H1 (cell line): ENCODE results near the gene CENPW. TPM values are rescaled to one million over a fixed set of nuclear protein-coding genes. Genes with fewer than 3 reads are reported as not detected.

ENCODE experiments used
- CTCF ChIA-PET: fragments of 300-600 bp; sonication (Branson Sonifier 250); formaldehyde crosslinking; loops from one replicate; lab custom pipeline; 2021; ENCODE audit not compliant: partially characterized antibody; lab: Charles Lee
- POLR2A ChIA-PET: fragments of 300-600 bp; sonication (Branson Sonifier 250); formaldehyde crosslinking; loops from one replicate; lab custom pipeline; 2021; ENCODE audit warnings: inconsistent platforms; ENCODE audit not compliant: partially characterized antibody; lab: Charles Lee
- DNase-seq, 2 experiments: peaks; one replicate each; pipeline versions ENCODE4 v3.0.0 to v3.0.0-alpha.2; 2010 to 2022; ENCODE audit warnings: low spot score in 2 of 2, low read depth in 1 of 2, mixed read lengths in 1 of 2
- FAIRE-seq: peaks from 2 replicates; lab custom pipeline; 2011; peaks lifted over from hg19 to GRCh38; lab: Jason Lieb, UNC
- H2AFZ ChIP-seq: 2 replicates; pipeline ENCODE4 v1.8.1; 2012; ENCODE audit warnings: low read length, inconsistent platforms
- H2AK5ac ChIP-seq: 2 replicates; pipeline ENCODE4 v1.6.1; 2013; ENCODE audit warnings: low read depth, low read length
- H2BK120ac ChIP-seq: replicated peaks from 2 replicates; pipeline ENCODE3; 2013; ENCODE audit warnings: low read depth, low read length, inconsistent platforms
- H2BK12ac ChIP-seq: 2 replicates; pipeline ENCODE4 v1.6.1; 2013; ENCODE audit warnings: low read depth, low read length
- H2BK15ac ChIP-seq: 2 replicates; pipeline ENCODE4 v1.6.1; 2013; ENCODE audit warnings: low read length
- H2BK20ac ChIP-seq: 2 replicates; pipeline ENCODE4 v1.6.1; 2013; ENCODE audit warnings: low read length
- H2BK5ac ChIP-seq: 2 replicates; pipeline ENCODE4 v1.6.1; 2013; ENCODE audit warnings: low read depth, low read length
- H3K14ac ChIP-seq: 2 replicates; pipeline ENCODE4 v1.6.1; 2013; ENCODE audit warnings: inconsistent platforms; ENCODE audit not compliant: insufficient read length
- H3K18ac ChIP-seq: 2 replicates; pipeline ENCODE4 v1.6.1; 2013; ENCODE audit warnings: low read length; ENCODE audit errors: extremely low read depth
- H3K23ac ChIP-seq: 2 replicates; pipeline ENCODE4 v1.6.1; 2013; ENCODE audit warnings: inconsistent platforms; ENCODE audit not compliant: insufficient read length
- H3K23me2 ChIP-seq: 2 replicates; pipeline ENCODE4 v1.6.1; 2013; ENCODE audit warnings: low read depth, low read length
- H3K27ac ChIP-seq: 2 replicates; pipeline ENCODE4 v1.6.1; 2011; ENCODE audit warnings: low read depth, low read length, inconsistent platforms
- H3K27me3 ChIP-seq, 4 experiments: replicated peaks in 1 of 4; 1 replicate in 1 of 4; 2 replicates in 3 of 4; pipeline versions ENCODE4 v1.6.1 to v1.8.1; 2011 to 2013; ENCODE audit warnings: low read length in 3 of 4, mild to moderate bottlenecking in 3 of 4, inconsistent platforms in 2 of 4, mixed read lengths in 2 of 4, moderate library complexity in 1 of 4; ENCODE audit not compliant: control insufficient read depth in 3 of 4, insufficient read depth in 3 of 4; ENCODE audit errors: extremely low read depth in 1 of 4
- H3K36me3 ChIP-seq, 4 experiments: 2 replicates each; pipeline versions ENCODE4 v1.6.1 to v1.8.1; 2011 to 2013; ENCODE audit warnings: mild to moderate bottlenecking in 4 of 4, low read length in 3 of 4, moderate library complexity in 2 of 4, control low read depth in 1 of 4, inconsistent platforms in 1 of 4; ENCODE audit not compliant: insufficient read depth in 4 of 4, control insufficient read depth in 2 of 4
- H3K4ac ChIP-seq: replicated peaks from 2 replicates; pipeline ENCODE3; 2013; ENCODE audit warnings: low read length, low read depth, mixed read lengths, inconsistent platforms; ENCODE audit not compliant: insufficient read length
- H3K4me1 ChIP-seq, 4 experiments: replicated peaks in 1 of 4; 1 replicate in 1 of 4; 2 replicates in 3 of 4; pipeline versions ENCODE4 v1.6.1 to v1.8.1; 2011 to 2013; ENCODE audit warnings: low read length in 3 of 4, inconsistent platforms in 2 of 4, mixed read lengths in 1 of 4; ENCODE audit not compliant: insufficient read depth in 4 of 4, control insufficient read depth in 3 of 4
- H3K4me2 ChIP-seq, 2 experiments: 2 replicates each; pipeline versions ENCODE4 v1.6.1 to v1.8.1; 2011 to 2013; ENCODE audit warnings: low read depth in 2 of 2, low read length in 2 of 2, control low read depth in 1 of 2, inconsistent platforms in 1 of 2, mild to moderate bottlenecking in 1 of 2; ENCODE audit not compliant: insufficient read depth in 1 of 2
- H3K4me3 ChIP-seq, 4 experiments: fragments of 200-600, 300-600 bp in 1 of 4; sonication (generic), shearing (Covaris generic), sonication (Bioruptor Twin) in 1 of 4; 2 replicates each; pipeline versions ENCODE4 v1.5.1 to v1.8.1; 2011 to 2016; ENCODE audit warnings: low read length in 4 of 4, low read depth in 3 of 4, control low read depth in 2 of 4, inconsistent platforms in 2 of 4, mild to moderate bottlenecking in 2 of 4, mixed read lengths in 1 of 4, moderate library complexity in 1 of 4; ENCODE audit not compliant: insufficient read depth in 2 of 4; ENCODE audit errors: extremely low read depth in 1 of 4
- H3K56ac ChIP-seq: replicated peaks from 2 replicates; pipeline ENCODE3; 2013; ENCODE audit warnings: low read depth, mild to moderate bottlenecking, mixed read lengths, low read length, inconsistent platforms; ENCODE audit not compliant: insufficient read length
- H3K79me1 ChIP-seq: 2 replicates; pipeline ENCODE4 v1.6.1; 2013; ENCODE audit warnings: low read depth, low read length, control low read depth
- H3K79me2 ChIP-seq, 2 experiments: 2 replicates each; pipeline versions ENCODE4 v1.6.1 to v1.8.1; 2012 to 2013; ENCODE audit warnings: low read length in 2 of 2, mild to moderate bottlenecking in 2 of 2, inconsistent platforms in 1 of 2; ENCODE audit not compliant: insufficient read depth in 2 of 2, control insufficient read depth in 1 of 2
- H3K9ac ChIP-seq, 4 experiments: replicated peaks in 1 of 4; 1 replicate in 1 of 4; 2 replicates in 3 of 4; pipeline versions ENCODE4 v1.6.1 to v1.8.1; 2011 to 2013; ENCODE audit warnings: low read depth in 3 of 4, low read length in 3 of 4, control low read depth in 2 of 4, mild to moderate bottlenecking in 2 of 4, moderate library complexity in 2 of 4, inconsistent platforms in 1 of 4; ENCODE audit errors: extremely low read depth in 1 of 4
- H3K9me3 ChIP-seq, 2 experiments: 2 replicates each; pipeline versions ENCODE4 v1.6.1 to v1.8.1; 2012 to 2013; ENCODE audit warnings: mild to moderate bottlenecking in 2 of 2, moderate library complexity in 2 of 2, control low read depth in 1 of 2, inconsistent platforms in 1 of 2, low read depth in 1 of 2, low read length in 1 of 2, mixed read lengths in 1 of 2; ENCODE audit not compliant: insufficient read depth in 2 of 2
- H4K20me1 ChIP-seq, 2 experiments: replicated peaks in 1 of 2; 2 replicates each; pipeline versions ENCODE3 to v1.8.1; 2011 to 2013; ENCODE audit warnings: inconsistent platforms in 2 of 2, low read length in 2 of 2, mild to moderate bottlenecking in 1 of 2; ENCODE audit not compliant: insufficient read depth in 2 of 2, control insufficient read depth in 1 of 2
- H4K5ac ChIP-seq: 2 replicates; pipeline ENCODE4 v1.6.1; 2013; ENCODE audit warnings: low read length, low read depth, mixed read lengths, inconsistent platforms; ENCODE audit not compliant: insufficient read length
- H4K8ac ChIP-seq: 2 replicates; pipeline ENCODE4 v1.8.0; 2013; ENCODE audit warnings: mild to moderate bottlenecking, moderate library complexity, low read length, inconsistent platforms; ENCODE audit not compliant: insufficient read depth; ENCODE audit errors: extremely low read depth
- H4K91ac ChIP-seq: replicated peaks from 2 replicates; pipeline ENCODE3; 2013; ENCODE audit warnings: low read length, mixed read lengths, inconsistent platforms; ENCODE audit not compliant: insufficient read length
- JUN ChIP-seq: IDR thresholded peaks from 2 replicates; pipeline ENCODE4 v1.6.1; 2011; ENCODE audit warnings: low read depth, mild to moderate bottlenecking, improper control_type of control experiment, low read length
- KDM5A ChIP-seq: fragments of 200-600 bp; IDR thresholded peaks from 2 replicates; pipeline ENCODE4 v1.7.1; 2012; ENCODE audit warnings: mild to moderate bottlenecking, low read length, inconsistent platforms, mixed read lengths
- MAFK ChIP-seq: IDR thresholded peaks from 2 replicates; pipeline ENCODE4 v1.6.1; 2012; ENCODE audit warnings: low read depth, mild to moderate bottlenecking, improper control_type of control experiment, low read length
- MAX ChIP-seq: IDR thresholded peaks from 2 replicates; pipeline ENCODE4 v1.6.1; 2012; ENCODE audit warnings: inconsistent platforms
- POLR2AphosphoS5 ChIP-seq: IDR thresholded peaks from 2 replicates; pipeline ENCODE4 v1.6.1; 2011; ENCODE audit warnings: low read depth, low read length
- RBBP5 ChIP-seq: IDR thresholded peaks from 2 replicates; pipeline ENCODE4 v1.7.1; 2012; ENCODE audit warnings: low read depth, mild to moderate bottlenecking, inconsistent platforms, low read length, moderate library complexity, borderline replicate concordance
- RFX5 ChIP-seq: IDR thresholded peaks from 2 replicates; pipeline ENCODE4 v1.6.1; 2011; ENCODE audit warnings: low read depth, low read length, improper control_type of control experiment, borderline replicate concordance
- RNF2 ChIP-seq: fragments of 200-900, 300-1000 bp; sonication (generic); IDR thresholded peaks from 2 replicates; pipeline ENCODE4 v1.7.1; 2016; ENCODE audit warnings: borderline replicate concordance, low read depth, mild to moderate bottlenecking, antibody characterized with exemption, low read length; ENCODE audit not compliant: poor library complexity, severe bottlenecking; ENCODE audit errors: missing control alignments
- RXRA ChIP-seq: IDR thresholded peaks from 2 replicates; pipeline ENCODE4 v1.6.1; 2011; ENCODE audit warnings: low read depth, mild to moderate bottlenecking, low read length, moderate library complexity; ENCODE audit not compliant: insufficient read depth
- SP2 ChIP-seq: IDR thresholded peaks from 2 replicates; pipeline ENCODE4 v1.6.1; 2012; ENCODE audit warnings: mild to moderate bottlenecking, low read length, inconsistent platforms
- TEAD4 ChIP-seq: IDR thresholded peaks from 2 replicates; pipeline ENCODE4 v1.6.1; 2012; ENCODE audit warnings: low read depth, low read length, inconsistent platforms, mixed read lengths
- USF2 ChIP-seq: IDR thresholded peaks from 2 replicates; pipeline ENCODE4 v1.6.1; 2011; ENCODE audit warnings: low read length, improper control_type of control experiment
- WGBS, 2 experiments: shearing (Covaris generic) in 1 of 2; methylation state at CpG; one replicate each; pipeline versions ENCODE4 v1.1.6 to v1.1.7; 2013 to 2015; ENCODE audit warnings: low lambda C conversion rate in 2 of 2, mixed read lengths in 2 of 2, inconsistent platforms in 1 of 2, low coverage in 1 of 2, missing lambda C conversion rate in 1 of 2; ENCODE audit not compliant: insufficient replicate concordance in 2 of 2, insufficient coverage in 1 of 2, insufficient read length in 1 of 2; ENCODE audit errors: extremely low coverage in 1 of 2, missing lambda C conversion rate in 1 of 2; 5-methylcytosine and 5-hydroxymethylcytosine counted together
- polyA plus RNA-seq, 7 experiments: library from polyadenylated mRNA; depleted of rRNA in 3 of 7; stranded (reverse) in 5 of 7; unstranded in 2 of 7; fragments of >200 nt in 5 of 7; fragments of 200-250 nt in 2 of 7; gene quantifications; 1 replicate in 5 of 7; 2 replicates in 1 of 7; 4 replicates in 1 of 7; pipeline versions ENCODE4 v1.2.1 to v1.2.3, GENCODE V29; 2011 to 2013; ENCODE audit warnings: missing spikeins in 2 of 7, mixed read lengths in 2 of 7
- total RNA-seq: library from RNA; stranded (reverse); fragmentation: NEBNext Ultra II Directional; extraction: Animal tissue kit (Norgen Biotek cat#: 25700); gene quantifications from 2 replicates; pipeline ENCODE4 v1.2.1, GENCODE V29; 2021

CENPW gene
- total and polyA plus RNA-seq, 2 of the 8 experiments (the other 6 are each of a cell fraction or from before 2014, with no cell fraction given), result 22.0 to 91.1 TPM

GRCh38 chr6:126341126-126341525 is 1.2 kb downstream of the CENPW start:
- no peaks in the 10 kb centered on the region for H3K27me3 ChIP-seq
- H2BK20ac ChIP-seq, result no peak overlapping the region
- no peak overlapping the region for H3K23ac ChIP-seq
- POLR2A ChIA-PET, result interaction anchor here (1.4 kb wide), 1 partner anchor 9 kb away, joined by 4 read pairs; no protein-coding TSS in a partner anchor
- no peak overlapping the region for H2BK12ac ChIP-seq
- CTCF ChIA-PET, result interaction anchor here (1.1 to 3.2 kb wide), 3 partner anchors 20 to 346 kb away, joined by 3 to 16 read pairs (median 4); no protein-coding TSS in a partner anchor
- H3K23me2 ChIP-seq, result no peaks in the 10 kb centered on the region
- H4K91ac ChIP-seq, result no peak overlapping the region
- no peak overlapping the region for H2BK5ac ChIP-seq
- H3K36me3 ChIP-seq, result peaks cover 0 to 1% (median 0%) of the 10 kb centered on the region in 4 experiments; a peak in 1 of 8 replicates
- H3K4me2 ChIP-seq, result peak overlapping the region; percentile 62 to 84; a peak in 3 of 4 replicates
- no peak overlapping the region for H3K56ac ChIP-seq
- no peak overlapping the region for H2BK15ac ChIP-seq
- H3K4me1 ChIP-seq, result peaks cover 0 to 5% (median 1%) of the 10 kb centered on the region in 4 experiments; a peak in 2 of 7 replicates
- H3K14ac ChIP-seq, result no peak overlapping the region
- no peak for FAIRE-seq
- no peak overlapping the region for H3K18ac ChIP-seq
- H3K4ac ChIP-seq, result no peak overlapping the region
- H2BK120ac ChIP-seq, result no peak overlapping the region
- no peak overlapping the region for H4K8ac ChIP-seq
- no peak overlapping the region for H3K27ac ChIP-seq
- H2AFZ ChIP-seq, result no peak overlapping the region
- peaks cover 0 to 1% of the 10 kb centered on the region in 2 experiments for H4K20me1 ChIP-seq
- 0 out of 2 replicates have a peak, but pooled peaks cover 2% of the 10 kb centered on the region for H3K79me1 ChIP-seq
- H3K9ac ChIP-seq, result 0 out of 7 replicates have a peak overlapping the region, but pooled peaks of 1 of the 4 experiments have one; percentile 7
- 80% methylated on average over 3 of the region's 3 CpGs; no CpG with 5 or more reads in 1 of the 2 experiments for WGBS, 2 experiments
- H3K79me2 ChIP-seq, result peaks cover 0 to 51% of the 10 kb centered on the region in 2 experiments; a peak in 3 of 4 replicates
- H4K5ac ChIP-seq, result no peak overlapping the region
- no peak overlapping the region for H2AK5ac ChIP-seq
- no peak for DNase-seq
- no peaks in the 10 kb centered on the region for H3K9me3 ChIP-seq
- H3K4me3 ChIP-seq, result peak overlapping the region in 3 of 4 experiments; percentile 89 to 95 (median 90); a peak in 5 of 8 replicates
- TF ChIP-seq RFX5 (no peak), MAX (no peak), SP2 (no peak), TEAD4 (no peak), RNF2 (no peak), USF2 (no peak), POLR2AphosphoS5 (no peak), KDM5A (no peak), RXRA (no peak), JUN (no peak), RBBP5 (no peak), MAFK (no peak)
